ENCODE data around the gene HSPB1. TPM values are rescaled to one million over a fixed set of nuclear protein-coding genes. Genes with fewer than 3 reads are reported as not detected.

HSPB1 gene
- total and polyA plus RNA-seq, 2 of the 13 experiments (the other 11 are each of a cell fraction or from before 2014, with no cell fraction given), result 21.0 to 38.6 TPM

GRCh38 chr7:76302347-76303201, at the start of gene HSPB1 (continued):
- TF ChIP-seq POGK (CRISPR knock-in tag; conservative IDR thresholded peaks at IDR 0.05) (0 out of 2 replicates have a peak, but pooled peaks have one; percentile 44), ZNF747 (CRISPR knock-in tag; IDR thresholded peaks at IDR 0.05; ENCODE audit: borderline replicate concordance) (no peak), FUBP1 (CRISPR knock-in tag; IDR thresholded peaks at IDR 0.05; ENCODE audit: borderline replicate concordance) (no peak), GZF1 (CRISPR knock-in tag; IDR thresholded peaks at IDR 0.05) (peak; percentile 35; the same call in 1 of the 2 replicates), FOXK1 (CRISPR knock-in tag; IDR thresholded peaks at IDR 0.05; ENCODE audit: borderline replicate concordance, low read depth) (0 out of 2 replicates have a peak, but pooled peaks have one; percentile 25), SNRNP70 (IDR thresholded peaks at IDR 0.05; ENCODE audit: low read depth, low read length) (no peak), ZNF746 (CRISPR knock-in tag; IDR thresholded peaks at IDR 0.05) (peak; percentile 66; the same call in 1 of the 2 replicates), ZNF775 (CRISPR knock-in tag; IDR thresholded peaks at IDR 0.05; ENCODE audit: borderline replicate concordance) (no peak), AFF4 (CRISPR knock-in tag; IDR thresholded peaks at IDR 0.05) (no peak), KLF9 (CRISPR knock-in tag; IDR thresholded peaks at IDR 0.05; ENCODE audit: low read depth) (no peak), SAP130 (CRISPR knock-in tag; IDR thresholded peaks at IDR 0.05; ENCODE audit: low read depth) (peak; percentile 45), NKX3-1 (CRISPR knock-in tag; IDR thresholded peaks at IDR 0.05) (no peak), KDM5B (CRISPR knock-in tag; IDR thresholded peaks at IDR 0.05; ENCODE audit: borderline replicate concordance) (peak; percentile 66; the same call in 1 of the 2 replicates), ZNF567 (CRISPR knock-in tag; IDR thresholded peaks at IDR 0.05; ENCODE audit: borderline replicate concordance) (peak; percentile 69; the same call in 1 of the 2 replicates), GABPB1 (CRISPR knock-in tag; IDR thresholded peaks at IDR 0.05) (peak; percentile 58)
- TF ChIP-seq, protein P1, sequence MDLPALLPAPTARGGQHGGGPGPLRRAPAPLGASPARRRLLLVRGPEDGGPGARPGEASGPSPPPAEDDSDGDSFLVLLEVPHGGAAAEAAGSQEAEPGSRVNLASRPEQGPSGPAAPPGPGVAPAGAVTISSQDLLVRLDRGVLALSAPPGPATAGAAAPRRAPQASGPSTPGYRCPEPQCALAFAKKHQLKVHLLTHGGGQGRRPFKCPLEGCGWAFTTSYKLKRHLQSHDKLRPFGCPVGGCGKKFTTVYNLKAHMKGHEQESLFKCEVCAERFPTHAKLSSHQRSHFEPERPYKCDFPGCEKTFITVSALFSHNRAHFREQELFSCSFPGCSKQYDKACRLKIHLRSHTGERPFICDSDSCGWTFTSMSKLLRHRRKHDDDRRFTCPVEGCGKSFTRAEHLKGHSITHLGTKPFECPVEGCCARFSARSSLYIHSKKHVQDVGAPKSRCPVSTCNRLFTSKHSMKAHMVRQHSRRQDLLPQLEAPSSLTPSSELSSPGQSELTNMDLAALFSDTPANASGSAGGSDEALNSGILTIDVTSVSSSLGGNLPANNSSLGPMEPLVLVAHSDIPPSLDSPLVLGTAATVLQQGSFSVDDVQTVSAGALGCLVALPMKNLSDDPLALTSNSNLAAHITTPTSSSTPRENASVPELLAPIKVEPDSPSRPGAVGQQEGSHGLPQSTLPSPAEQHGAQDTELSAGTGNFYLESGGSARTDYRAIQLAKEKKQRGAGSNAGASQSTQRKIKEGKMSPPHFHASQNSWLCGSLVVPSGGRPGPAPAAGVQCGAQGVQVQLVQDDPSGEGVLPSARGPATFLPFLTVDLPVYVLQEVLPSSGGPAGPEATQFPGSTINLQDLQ (CRISPR knock-in tag; IDR thresholded peaks at IDR 0.05), result no peak
- TF ChIP-seq, protein P2, sequence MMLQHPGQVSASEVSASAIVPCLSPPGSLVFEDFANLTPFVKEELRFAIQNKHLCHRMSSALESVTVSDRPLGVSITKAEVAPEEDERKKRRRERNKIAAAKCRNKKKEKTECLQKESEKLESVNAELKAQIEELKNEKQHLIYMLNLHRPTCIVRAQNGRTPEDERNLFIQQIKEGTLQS (CRISPR knock-in tag; IDR thresholded peaks at IDR 0.05), result no peak

All from HepG2 (cell line).